Measurements from ENCODE around the gene TRAP1.

GRCh38 chr16:3712861-3713372, 4.4 kb downstream of the TRAP1 start:
- TF ChIP-seq CTCF (IDR thresholded peaks at IDR 0.05) (no peak), POLR2A (IDR thresholded peaks at IDR 0.05) (no peak)

Data from ovary (tissue), 3 donors.